Right cardiac atrium (tissue), 5 donors: Measurements from ENCODE around the gene TTC38. TPM values are rescaled to one million over a fixed set of nuclear protein-coding genes. Genes with fewer than 3 reads are reported as not detected.

Experiments
- ATAC-seq, 2 donors: fragments of 200-7000 bp; cut with Tn5 transposase; one replicate each; pipeline versions ENCODE4 v1.8.0 to v1.9.1; 2020; ENCODE audit warnings: moderate library complexity in 2 of 2, mild to moderate bottlenecking in 1 of 2
- DNase-seq, 3 donors: peaks; one replicate each; pipeline ENCODE4 v3.0.0-alpha.2; 2020
- H3K27ac ChIP-seq: one replicate; pipeline ENCODE4 v1.5.1; 2013; ENCODE audit warnings: mild to moderate bottlenecking, low read length, control low read depth, moderate library complexity
- H3K27me3 ChIP-seq: one replicate; pipeline ENCODE4 v1.6.1; 2013; ENCODE audit not compliant: control insufficient read depth, insufficient read depth
- H3K4me1 ChIP-seq: one replicate; pipeline ENCODE4 v1.6.1; 2013; ENCODE audit warnings: low read length; ENCODE audit not compliant: control insufficient read depth, insufficient read depth
- H3K4me3 ChIP-seq: one replicate; pipeline ENCODE4 v1.5.1; 2013; ENCODE audit warnings: low read length, control low read depth
- H3K9me3 ChIP-seq: one replicate; pipeline ENCODE4 v1.6.1; 2013; ENCODE audit warnings: low read length; ENCODE audit not compliant: control insufficient read depth
- WGBS: extraction: QIAGEN DNeasy Blood & Tissue Kit; methylation state at CpG from one replicate; pipeline ENCODE4 v1.1.7; 2013; 5-methylcytosine and 5-hydroxymethylcytosine counted together
- intact Hi-C, 4 donors: fragments of 100-400 bp; cut with DNase I; formaldehyde crosslinking; loops; one replicate each; pipeline versions ENCODE4 v1.11.0 to v1.14.0; 2022 to 2023
- polyA plus RNA-seq: library from polyadenylated mRNA; stranded (reverse); fragments of 200-250 nt; gene quantifications from one replicate; pipeline ENCODE4 v1.2.3, GENCODE V29; 2013
- total RNA-seq, 4 donors: library from RNA; stranded (reverse); fragmentation: NEBNext Ultra II Directional; extraction: Animal tissue kit (Norgen Biotek cat#: 25700); gene quantifications; one replicate each; pipeline ENCODE4 v1.2.1, GENCODE V29; 2021
- donor health status: healthy with polysubstance abuse.
- donor health status: DM: no; HTN: yes; CAD: no.
- donor health status: DM: no; HTN: no; CAD: no.
- donor health status: DM: no; HTN: yes; CAD: no; lungs with severe emphysema.
- donor health status: DM: yes; HTN: yes; CAD: no.

Gene TTC38
- total and polyA plus RNA-seq, 5 donors, result 16.6 to 30.7 (median 26.7) TPM

DNA sequence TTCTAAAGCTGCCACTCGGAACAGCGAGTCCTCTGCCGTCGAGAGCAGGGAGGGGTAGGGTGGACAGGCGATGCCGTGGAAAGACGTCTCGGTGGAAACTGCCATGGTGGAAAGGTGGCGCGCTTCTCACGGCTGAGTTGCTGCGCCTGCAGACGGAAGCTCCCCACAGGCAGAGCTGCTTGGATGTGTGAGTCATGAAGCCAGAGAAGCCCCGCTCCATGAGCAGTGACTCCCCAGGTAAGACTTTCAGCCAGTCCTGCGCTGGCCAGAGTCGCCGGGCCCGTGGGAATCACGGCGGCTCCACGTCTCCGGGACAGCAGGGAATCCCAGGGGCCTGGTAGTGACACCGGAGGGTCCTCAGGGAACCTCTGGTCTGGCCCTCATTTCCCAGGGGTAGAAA is 63.7 kb downstream of the TTC38 start:
- intact Hi-C loops, result no loop called here
- DNase-seq (no peak), ATAC-seq (no peak)
- Histone ChIP-seq H3K27me3 (no peaks in the 10 kb centered on the region), H3K27ac (no peak overlapping the region), H3K4me3 (no peak overlapping the region), H3K4me1 (no peaks in the 10 kb centered on the region), H3K9me3 (no peaks in the 10 kb centered on the region)
- 96% methylated on average over 23 of the region's 23 CpGs for WGBS

GRCh38 chr22:46335201-46336118 is 67.7 kb downstream of the TTC38 start, which contains the start of gene TRMU:
TRMU (plus strand) TSS chr22:46335714; CDS start chr22:46335765, 51 bp downstream.
- intact Hi-C loops, result no loop called here
- no peaks in the 10 kb centered on the region for H3K4me1 ChIP-seq
- under 1% methylated on average over 93 of the region's 93 CpGs for WGBS
- H3K4me3 ChIP-seq, result peak within 1 kb of the TSS; percentile 75
- H3K9me3 ChIP-seq, result no peaks in the 10 kb centered on the region
- peak; percentile 96 for ATAC-seq
- peak within 1 kb of the TSS; percentile 96 for H3K27ac ChIP-seq
- no peaks in the 10 kb centered on the region for H3K27me3 ChIP-seq
- DNase-seq, result peak; percentile 89 to 95 (median 95)

DNA sequence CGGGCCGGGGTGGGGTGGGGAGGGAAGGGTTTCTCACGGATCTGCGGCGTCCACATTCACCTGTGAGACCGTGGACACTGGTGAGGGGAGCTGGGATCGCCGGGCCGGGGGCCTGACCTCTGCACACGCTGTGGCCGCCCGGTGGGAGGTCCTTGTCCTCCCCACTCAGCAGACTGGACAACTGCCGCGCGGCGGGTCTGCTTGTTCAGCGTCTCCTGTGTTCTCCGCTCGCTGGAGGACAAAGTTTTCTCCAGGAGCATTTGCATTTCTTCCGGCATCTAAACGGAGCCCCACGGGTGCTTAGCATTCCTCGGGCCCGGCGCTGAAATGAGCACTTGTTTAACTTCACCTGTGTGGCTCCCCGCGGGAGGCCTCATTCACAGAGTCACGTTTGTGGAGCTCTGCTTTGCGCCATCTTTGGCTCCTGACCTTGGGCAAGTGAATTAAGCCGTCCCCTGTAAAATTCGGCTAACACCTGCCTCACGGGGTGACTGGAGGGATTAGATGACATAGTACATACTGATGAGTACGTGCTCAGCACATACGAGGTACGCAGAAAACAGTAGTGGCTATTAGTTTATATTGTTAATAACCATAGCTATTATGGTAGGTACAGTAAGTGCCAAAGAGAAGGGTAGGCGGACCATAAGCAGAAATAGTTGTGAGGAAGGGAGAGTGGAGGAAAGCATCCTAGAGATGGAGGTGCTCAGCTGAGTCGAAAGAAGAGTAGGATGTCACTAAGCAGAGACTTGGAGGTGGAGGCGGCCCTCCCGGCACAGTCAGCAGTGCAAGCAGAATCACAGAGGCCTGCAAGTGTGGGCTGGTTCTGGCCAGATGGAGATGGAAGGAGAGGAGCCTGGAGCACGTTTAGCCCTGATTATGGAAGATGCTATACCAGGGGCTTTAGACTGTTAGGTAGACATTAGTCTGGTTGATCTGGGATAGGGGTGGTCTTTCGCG is 68.6 kb downstream of the TTC38 start:
- H3K27ac ChIP-seq, result peak overlapping the region; percentile 57
- ATAC-seq (peak; percentile 42 to 47), DNase-seq (peak in 2 of 3 donors; percentile 70 to 77)
- H3K4me3 ChIP-seq, result peak overlapping the region; percentile 75
- H3K4me1 ChIP-seq, result no peaks in the 10 kb centered on the region
- H3K27me3 ChIP-seq, result no peaks in the 10 kb centered on the region
- intact Hi-C loops, result no loop called here
- H3K9me3 ChIP-seq, result no peaks in the 10 kb centered on the region
- 8% methylated on average over 42 of the region's 42 CpGs for WGBS

GRCh38 chr22:46337870-46338269 is 70.1 kb downstream of the TTC38 start:
- Histone ChIP-seq H3K9me3 (no peaks in the 10 kb centered on the region), H3K27ac (no peak overlapping the region), H3K4me1 (no peaks in the 10 kb centered on the region), H3K27me3 (no peaks in the 10 kb centered on the region), H3K4me3 (no peak overlapping the region)
- intact Hi-C loops, result no loop called here
- peak in 1 of 3 donors; percentile 49 for DNase-seq
- no peak for ATAC-seq
- WGBS, result 66% methylated on average over 9 of the region's 9 CpGs

- WGBS, result 83% methylated on average over 8 of the region's 8 CpGs
- no peak for ATAC-seq
Measured at GRCh38 chr22:46338636-46339035, 70.8 kb downstream of the TTC38 start.

GRCh38 chr22:46339956-46340355 is 72.1 kb downstream of the TTC38 start:
- 92% methylated on average over 5 of the region's 5 CpGs for WGBS
- H3K9me3 ChIP-seq, result no peaks in the 10 kb centered on the region
- no peak overlapping the region for H3K27ac ChIP-seq
- no peaks in the 10 kb centered on the region for H3K4me1 ChIP-seq
- ATAC-seq (no peak), DNase-seq (peak in 1 of 3 donors; percentile 30)
- H3K27me3 ChIP-seq, result no peaks in the 10 kb centered on the region
- H3K4me3 ChIP-seq, result no peak overlapping the region
- intact Hi-C loops, result no loop called here

More at GRCh38 chr22:46338636-46339035, 70.8 kb downstream of the TTC38 start:
- peak overlapping the region; percentile 48 for H3K27ac ChIP-seq
- no peak overlapping the region for H3K4me3 ChIP-seq
- intact Hi-C loops, result no loop called here
- H3K27me3 ChIP-seq, result no peaks in the 10 kb centered on the region
- no peaks in the 10 kb centered on the region for H3K4me1 ChIP-seq
- H3K9me3 ChIP-seq, result no peaks in the 10 kb centered on the region
- peak in 1 of 3 donors; percentile 30 for DNase-seq

DNA sequence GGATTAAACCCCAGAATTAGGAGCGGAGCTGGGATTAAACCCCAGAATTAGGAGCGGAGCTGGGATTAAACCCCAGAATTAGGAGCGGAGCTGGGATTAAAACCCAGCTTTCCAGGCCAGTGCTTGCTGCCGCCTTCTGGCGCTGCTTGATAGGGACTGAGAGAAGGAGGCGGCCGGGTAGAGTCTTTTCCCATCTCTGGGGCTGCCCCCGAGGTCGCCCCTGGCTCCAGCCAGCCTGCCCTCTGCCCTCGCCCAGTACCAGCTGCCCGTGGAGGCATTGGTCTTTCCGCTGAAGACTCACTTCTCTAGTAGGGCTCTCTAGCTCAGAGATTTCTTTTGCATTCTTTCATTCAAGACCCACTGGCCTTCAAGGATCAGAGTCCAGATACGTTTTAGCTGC is 72.9 kb downstream of the TTC38 start:
- no peaks in the 10 kb centered on the region for H3K9me3 ChIP-seq
- no peak overlapping the region for H3K27ac ChIP-seq
- H3K4me1 ChIP-seq, result no peaks in the 10 kb centered on the region
- ATAC-seq (no peak), DNase-seq (peak in 1 of 3 donors; percentile 47)
- intact Hi-C loops, result no loop called here
- H3K4me3 ChIP-seq, result no peak overlapping the region
- no peaks in the 10 kb centered on the region for H3K27me3 ChIP-seq
- WGBS, result 91% methylated on average over 13 of the region's 13 CpGs

Other genes with a start within 250 kb of the TTC38 start
- 10 to 100 TPM; 63.6 to 85.2 (median 72.7) TPM for gene PPARA, start 117.5 kb upstream of the TTC38 start, total RNA-seq
- gene PPARA, start 117.5 kb upstream of the TTC38 start, polyA plus RNA-seq, result 22.9 TPM
- 10 to 100 TPM in 1 of 4 donors, 1 to 10 TPM in 3; 8.9 to 10.4 (median 9.2) TPM for gene CDPF1, start 17.7 kb upstream of the TTC38 start, total RNA-seq
- gene CDPF1, start 17.7 kb upstream of the TTC38 start, polyA plus RNA-seq, result 10.5 TPM
- gene PKDREJ, start 4.7 kb upstream of the TTC38 start, total RNA-seq, result under 1 TPM; 0.06 to 0.25 (median 0.10) TPM
- gene PKDREJ, start 4.7 kb upstream of the TTC38 start, polyA plus RNA-seq, result 0.07 TPM
- gene GTSE1, start 28.9 kb downstream of the TTC38 start, total RNA-seq, result 1 to 10 TPM in 3 of 4 donors, under 1 TPM in 1; 0.42 to 1.8 (median 1.2) TPM
- 0.50 TPM for gene GTSE1, start 28.9 kb downstream of the TTC38 start, polyA plus RNA-seq
- 10 to 100 TPM; 31.5 to 48.7 (median 38.9) TPM for gene TRMU, start 67.7 kb downstream of the TTC38 start, total RNA-seq
- 40.2 TPM for gene TRMU, start 67.7 kb downstream of the TTC38 start, polyA plus RNA-seq